Measurements from ENCODE around the gene EPB41L4B.
"Not testable (repeated sequence)": the region's sequence is repeated elsewhere in the genome, so short reads cannot be mapped to it uniquely, and the experiment has no call there.

GRCh38 chr9:109340979-109341378, 20.1 kb upstream of the EPB41L4B start:
- not testable (repeated sequence) for TF ChIP-seq CTCF (IDR thresholded peaks at IDR 0.05; ENCODE audit: low read depth, low read length); EZH2phosphoT487 (IDR thresholded peaks at IDR 0.05; ENCODE audit: low read depth)
